NOMO-1 (cell line): ENCODE measurements around the gene APBA2.

ENCODE experiments used
- DNase-seq, 2 experiments: peaks; one replicate each; lab custom pipeline; 2025; ENCODE audit not compliant: unreplicated experiment in 2 of 2; lab: John Stamatoyannopoulos, UW

Gene APBA2

DNA sequence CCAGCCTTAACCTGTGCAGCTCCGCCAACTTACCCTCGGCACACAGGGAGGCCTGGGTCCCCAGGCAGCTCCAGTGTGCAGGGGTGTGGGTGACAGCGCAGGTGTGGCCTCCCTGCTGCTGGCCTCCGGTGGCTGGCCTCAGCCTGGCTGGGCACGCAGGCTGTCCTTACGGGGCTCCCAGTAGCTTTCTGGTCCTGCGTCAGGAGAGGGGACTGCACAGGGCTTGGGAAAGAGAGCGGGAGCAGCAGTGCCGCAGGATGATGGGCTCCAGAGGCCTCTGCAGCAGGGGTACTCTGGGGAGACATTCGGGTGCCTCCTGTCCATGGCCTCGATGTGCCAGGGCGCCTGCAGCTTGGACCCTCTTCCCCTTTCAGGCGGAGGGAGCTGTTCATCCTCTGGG is 9.4 kb downstream of the APBA2 start:
- DNase-seq, result no peak

DNA sequence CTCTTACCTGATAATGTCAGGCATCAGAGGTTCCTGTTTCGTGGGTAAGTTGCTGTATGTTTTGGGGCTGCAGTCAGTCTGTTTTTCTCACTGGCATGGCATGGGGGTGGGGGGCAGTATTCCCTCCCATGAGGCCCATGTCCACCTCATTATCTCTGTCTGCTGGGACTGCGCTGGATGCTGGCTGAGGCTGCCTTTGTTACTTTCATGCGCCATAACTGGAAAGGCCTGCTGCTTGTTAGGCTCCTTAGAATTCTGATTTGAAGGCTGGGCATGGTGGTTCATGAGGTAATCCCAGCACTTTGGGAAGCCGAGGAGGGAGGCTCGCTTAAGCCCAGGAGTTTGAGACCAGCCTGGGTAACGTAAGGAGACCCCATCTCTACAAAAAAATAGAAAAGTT is 9.8 kb downstream of the APBA2 start:
- DNase-seq, result no peak

DNA sequence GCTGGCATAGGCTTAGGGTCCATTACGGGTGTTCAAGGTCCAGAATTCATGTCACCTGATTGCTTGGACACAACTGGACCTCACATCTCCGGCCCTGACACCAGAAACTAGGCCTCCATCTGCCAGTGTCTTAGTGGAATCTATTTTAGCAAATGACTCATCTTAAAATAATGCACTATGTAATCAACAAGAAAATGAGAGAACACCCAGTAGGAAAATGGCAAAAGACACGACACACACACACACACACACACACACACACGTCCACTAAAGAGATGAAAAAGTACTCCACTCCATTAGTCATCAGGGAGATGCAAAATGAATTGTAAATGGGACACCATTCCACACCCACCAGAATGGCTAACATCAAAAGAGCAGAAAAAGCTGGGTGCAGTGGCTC is 11.2 kb downstream of the APBA2 start:
- DNase-seq, result no peak

DNA sequence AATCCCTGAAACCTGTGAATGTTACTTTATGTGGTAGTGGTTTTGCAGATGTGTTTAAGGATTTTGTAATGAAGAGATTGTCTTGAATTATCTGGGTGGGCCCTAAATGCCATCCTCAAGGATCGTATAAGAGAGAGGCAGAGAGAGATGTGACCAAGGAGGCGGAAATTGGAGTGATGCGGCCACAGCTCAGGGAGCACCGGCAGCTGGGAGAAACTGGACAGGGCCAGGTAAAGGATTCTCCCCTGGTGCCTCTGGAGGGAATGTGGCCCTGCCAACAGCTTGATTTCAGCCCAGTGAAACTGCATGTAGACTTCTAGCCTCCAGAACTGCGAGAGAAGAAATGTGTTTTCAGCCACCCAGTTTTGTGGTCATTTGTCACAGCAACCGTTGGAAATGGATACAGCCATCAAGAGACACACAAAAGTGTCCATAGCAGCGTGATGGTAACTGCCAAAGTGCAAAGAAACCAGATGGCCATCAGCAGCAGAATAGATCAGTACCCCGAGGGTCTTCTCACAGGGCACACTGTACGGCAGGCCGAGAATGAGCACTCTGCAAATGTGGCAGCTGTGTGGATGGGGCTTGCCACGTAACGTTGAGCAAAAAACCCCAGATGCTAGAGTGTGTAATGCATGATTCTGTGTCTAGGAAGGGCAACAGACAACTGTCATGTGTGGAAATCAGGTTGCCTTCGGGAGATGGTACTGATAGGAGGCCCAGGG is 12.2 kb downstream of the APBA2 start:
- no peak for DNase-seq

DNA sequence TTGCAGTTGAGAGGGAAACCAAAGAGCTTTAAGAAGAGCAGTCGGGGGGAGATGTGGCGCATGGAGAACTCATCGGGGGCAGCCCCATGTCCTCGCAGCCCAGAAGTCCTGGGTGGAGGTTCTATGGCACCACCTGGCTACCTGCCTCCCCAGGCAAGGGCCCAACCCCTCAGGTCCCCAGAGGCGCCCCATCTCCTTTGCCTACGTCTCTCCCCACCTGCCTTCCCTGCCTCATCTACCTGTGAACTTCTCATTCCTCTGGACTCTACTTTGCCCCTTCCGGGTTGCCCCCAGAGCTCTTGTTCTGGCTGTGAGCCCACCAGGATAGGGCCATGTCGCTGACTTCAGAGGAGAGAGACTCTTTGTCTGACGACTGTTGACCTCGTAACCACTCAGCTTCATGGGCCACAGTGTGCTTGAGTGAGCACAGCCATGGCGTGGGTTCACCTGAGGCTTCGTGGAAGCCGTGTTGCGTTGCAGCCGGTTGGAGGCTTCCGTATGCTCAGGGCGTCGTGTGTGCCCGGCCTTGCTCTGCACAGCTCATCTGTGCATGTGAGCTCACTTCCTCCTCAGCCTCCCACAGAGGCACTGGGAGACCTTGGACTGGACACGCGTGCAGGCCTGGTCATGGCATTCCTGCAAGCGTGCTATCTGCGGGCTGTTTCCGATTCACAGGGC is 13.4 kb downstream of the APBA2 start:
- no peak for DNase-seq

DNA sequence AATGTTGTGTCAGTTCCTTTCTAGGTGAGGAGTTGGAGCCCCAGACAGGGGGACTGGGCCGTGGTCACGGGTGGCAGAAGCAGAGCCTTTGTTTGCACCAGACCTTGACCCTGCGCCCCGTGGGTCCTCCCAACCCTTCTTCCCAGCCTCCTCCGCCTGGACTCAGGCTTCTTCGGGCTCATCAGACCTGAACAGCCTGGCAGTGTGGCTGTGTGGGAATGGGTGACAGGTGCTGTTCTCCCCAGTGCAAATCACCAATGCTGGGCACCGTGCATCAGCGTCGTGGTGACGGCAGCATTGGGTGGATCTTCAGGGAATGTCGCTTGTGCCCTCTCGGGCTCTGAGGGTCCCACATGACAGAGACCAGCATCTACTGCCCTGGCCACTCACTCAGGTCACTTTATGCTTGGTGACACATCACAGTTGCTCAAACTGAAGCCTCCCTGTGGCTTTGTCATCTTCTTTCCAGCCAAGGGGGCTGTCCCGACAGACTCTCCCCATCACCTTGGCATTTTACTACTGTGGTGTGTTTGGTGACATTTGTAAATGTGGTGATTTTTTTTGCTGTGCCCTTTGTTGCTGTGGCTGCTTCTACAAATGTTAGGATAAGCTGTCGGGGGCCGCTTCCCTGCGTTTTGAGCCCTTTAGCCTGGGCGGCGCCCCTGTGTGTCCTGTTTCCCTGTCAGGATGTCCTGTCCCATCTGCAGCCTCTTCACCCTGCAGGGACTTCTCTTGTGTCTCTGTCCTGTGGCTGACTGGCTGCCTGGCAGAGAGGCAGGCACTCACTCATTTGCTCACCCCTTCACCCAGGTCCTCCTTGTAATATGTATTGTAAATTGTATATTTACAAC is 14.5 kb downstream of the APBA2 start:
- DNase-seq, result no peak

DNA sequence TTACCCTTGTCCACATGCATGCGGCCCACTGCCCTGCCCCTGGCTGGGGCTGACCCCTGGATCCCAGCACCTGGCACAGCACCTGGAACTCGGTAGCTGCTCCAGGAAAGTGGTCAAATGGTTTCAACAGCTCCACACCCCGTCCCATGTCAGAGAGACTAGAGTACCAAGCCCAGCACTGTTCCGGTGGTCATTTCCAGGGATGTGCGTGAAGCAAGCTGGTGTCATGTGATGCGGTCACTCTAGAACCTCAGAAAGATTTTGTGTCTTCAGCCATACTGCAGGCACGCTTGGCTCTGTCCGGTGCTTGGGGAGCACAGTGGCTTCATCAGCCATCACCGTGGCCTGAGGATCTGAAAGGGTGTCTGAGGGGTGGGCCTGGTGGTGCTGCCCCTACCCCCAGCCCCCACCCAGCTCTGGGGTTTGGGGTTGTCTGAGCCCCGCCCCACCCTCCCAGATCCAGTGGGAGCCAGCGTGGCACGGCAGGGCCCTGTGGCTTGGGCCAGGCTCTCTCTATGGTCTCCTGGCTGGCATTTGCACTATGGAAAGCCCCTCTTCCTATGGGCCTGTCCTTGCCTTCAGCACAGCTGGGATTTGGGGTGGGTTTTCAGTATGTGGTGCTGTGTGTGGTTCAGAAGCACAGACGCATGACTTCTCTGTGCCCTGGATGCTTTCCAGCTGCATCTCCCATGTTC is 15.3 kb downstream of the APBA2 start:
- DNase-seq, result no peak

DNA sequence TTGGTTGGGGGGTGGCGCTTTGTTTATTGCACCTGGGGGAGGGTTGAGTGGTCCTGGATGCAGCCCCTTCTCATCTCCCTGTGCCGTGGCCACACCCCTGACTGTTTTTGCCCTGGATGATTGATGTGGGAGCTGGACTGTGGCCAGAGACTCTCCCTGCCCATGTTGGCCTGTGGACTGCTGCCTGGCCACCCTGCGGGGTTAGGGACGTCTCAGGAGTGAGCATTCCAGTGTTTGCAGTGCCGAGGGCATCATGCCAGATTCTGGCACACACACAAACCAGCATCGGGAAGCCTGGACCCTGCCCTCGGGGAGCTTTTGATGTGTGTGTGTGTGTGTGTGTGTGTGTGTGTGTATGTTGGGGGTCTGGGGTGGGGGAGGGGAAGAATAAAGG is 15.8 kb downstream of the APBA2 start:
- no peak for DNase-seq

DNA sequence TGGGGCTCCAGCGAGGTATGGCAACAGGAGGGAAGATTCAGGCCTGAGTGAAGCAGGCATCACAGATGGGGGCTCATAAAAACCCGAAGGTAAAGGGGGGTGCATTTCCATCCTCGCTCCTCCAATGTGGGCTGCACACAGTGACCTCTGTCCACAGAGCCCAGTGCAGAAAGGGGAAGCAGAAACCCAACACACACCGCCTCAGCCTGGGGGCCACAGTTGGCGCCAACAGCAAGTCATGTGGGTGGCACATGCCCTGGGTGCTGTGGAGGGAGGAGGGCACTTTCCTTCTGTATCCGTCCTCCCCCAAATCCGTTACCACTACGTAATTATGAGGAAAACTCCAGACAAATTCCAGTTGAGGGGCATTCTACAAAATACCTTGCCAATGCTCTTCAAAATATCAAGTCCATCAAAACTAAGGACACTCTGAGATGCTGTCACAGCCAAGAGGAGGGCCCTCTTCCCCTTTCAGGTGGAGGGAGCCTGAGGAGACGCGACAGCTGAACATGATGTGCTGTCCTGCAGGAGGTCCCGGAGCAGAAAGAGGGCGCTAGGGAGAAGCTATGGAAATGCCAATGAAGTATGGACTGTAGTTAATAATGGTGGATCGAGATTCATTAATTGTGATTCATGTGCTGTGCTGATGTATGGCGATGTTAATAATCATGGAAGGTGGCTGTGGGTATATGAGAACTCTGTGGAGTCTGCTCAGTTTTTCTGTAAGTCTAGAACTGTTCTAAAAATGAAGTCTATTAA is 16.4 kb downstream of the APBA2 start:
- peak in 1 of 2 experiments; percentile 21 for DNase-seq

DNA sequence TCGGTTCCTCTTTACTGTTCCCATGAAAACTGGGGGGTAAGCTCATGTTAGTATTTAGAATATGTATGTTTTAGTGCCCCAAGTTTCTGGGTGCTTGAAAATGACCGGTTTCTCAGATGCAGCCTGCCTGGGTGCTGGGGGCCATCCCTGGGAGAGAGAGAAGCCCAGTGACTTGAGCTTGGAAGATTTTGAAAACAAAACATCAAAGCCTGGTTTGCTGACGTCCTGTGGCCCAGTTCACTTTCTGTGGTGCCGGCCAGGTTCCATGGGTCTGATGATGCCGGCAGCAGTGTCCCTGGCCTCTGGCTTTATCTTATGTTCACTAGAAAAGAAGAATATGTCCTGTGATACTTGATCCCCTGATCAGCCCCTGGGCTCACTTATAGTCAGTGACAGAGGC is 17.1 kb downstream of the APBA2 start:
- DNase-seq, result no peak

DNA sequence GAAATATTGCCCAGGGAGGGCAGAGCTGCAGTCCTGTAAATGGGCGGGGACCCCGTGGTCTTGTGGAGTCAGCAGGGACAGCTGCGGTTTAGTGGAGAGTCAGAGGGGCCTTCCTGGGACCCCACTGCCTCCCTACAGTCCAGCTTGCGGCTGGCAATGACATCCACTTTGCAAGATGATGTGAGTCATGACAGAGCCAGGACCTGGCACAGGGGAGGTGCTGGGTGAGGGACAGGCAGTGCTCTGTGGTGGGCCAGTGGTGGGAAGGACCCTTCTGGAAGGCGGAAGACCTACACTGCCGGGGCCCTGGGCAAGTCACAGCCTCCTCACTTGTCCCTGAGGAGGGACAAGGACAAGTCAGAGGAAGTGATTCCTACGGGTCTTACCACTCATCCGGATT is 17.8 kb downstream of the APBA2 start:
- DNase-seq, result peak; percentile 24 to 50

DNA sequence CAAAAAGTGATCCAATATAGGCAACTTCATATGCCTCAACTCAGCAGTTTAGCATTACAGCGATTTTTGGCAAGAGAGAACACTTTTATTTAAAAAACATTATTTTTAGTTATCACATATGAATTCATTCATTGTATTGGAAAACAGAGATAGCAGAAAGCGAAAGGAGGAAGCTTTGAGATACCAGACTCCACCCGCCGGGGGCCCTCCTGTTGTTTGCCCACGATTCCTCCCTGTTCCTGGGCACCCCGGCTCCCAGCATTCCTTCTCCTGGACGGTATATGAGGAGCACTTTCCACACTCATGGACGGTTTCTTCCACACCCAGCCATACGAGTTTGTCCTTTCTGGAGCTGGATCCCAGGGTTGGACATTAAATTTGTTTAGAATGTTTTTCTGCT is 18.2 kb downstream of the APBA2 start:
- peak in 1 of 2 experiments; percentile 52 for DNase-seq

DNA sequence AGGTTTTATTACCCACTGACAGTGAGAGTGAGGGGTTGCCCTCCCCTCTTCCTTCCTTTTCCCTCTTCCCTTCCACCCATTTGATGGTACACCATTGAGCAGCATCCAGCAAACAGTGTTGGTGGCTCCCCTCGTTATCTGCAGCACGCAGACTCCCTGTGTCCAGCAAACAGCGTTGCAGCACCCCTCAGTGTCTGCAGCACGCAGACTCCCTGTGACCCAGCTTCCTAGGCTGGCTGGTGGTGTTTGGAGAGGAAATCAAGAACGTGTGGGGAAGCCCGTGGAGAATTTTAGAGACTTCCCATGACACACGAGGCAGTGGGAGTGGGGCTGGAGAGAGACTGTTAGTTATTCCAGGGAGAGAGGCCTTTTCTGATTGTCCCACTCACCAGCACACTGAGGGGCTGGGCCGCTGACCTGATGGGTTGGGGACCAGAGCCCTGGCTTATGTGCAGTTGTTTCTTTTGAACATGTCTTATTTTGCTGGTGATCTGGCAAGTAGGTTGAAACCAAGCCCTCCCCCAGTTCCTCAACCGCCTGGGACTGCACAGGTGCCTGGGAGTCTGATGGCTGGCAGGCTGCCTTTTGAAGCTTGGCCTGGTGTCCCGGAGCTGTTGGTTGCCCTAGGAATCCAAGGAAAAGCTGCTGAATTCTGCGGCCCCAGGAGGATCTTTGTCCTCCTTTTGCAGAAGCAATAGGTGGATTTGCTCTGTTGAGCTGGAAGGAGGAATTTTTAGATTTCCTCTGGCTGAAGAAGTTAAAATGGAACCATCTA is 19.0 kb downstream of the APBA2 start:
- DNase-seq, result no peak

DNA sequence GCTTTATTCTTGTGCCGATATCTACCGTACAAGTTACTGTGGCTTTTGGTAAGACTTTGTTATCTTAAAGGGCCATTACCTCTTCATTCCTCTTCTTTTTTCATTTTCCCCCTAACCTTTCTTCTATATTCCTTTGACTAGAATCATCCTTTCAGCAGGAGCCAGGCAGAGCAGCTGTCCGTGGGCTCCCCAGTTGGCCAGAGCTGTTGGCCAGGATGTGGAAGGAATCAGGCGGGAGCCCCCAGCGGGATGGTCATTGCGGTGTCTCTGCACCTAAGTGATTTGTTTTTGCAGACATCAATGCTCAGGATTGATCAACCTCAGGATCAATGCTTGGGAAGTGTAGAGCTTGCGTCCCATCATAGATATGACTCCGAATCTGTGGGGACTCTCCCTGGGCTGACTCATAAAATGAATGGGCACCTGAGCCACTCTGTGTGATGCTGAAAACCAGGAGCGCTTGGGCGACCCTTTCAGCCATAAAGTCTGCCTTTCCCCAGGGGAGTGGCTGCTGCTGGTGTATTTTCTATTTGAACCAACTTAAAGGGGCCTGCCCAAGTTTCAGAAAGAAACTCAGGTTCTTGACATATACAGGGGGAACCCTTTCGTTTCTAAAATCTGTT is 21.7 kb downstream of the APBA2 start:
- no peak for DNase-seq

DNA sequence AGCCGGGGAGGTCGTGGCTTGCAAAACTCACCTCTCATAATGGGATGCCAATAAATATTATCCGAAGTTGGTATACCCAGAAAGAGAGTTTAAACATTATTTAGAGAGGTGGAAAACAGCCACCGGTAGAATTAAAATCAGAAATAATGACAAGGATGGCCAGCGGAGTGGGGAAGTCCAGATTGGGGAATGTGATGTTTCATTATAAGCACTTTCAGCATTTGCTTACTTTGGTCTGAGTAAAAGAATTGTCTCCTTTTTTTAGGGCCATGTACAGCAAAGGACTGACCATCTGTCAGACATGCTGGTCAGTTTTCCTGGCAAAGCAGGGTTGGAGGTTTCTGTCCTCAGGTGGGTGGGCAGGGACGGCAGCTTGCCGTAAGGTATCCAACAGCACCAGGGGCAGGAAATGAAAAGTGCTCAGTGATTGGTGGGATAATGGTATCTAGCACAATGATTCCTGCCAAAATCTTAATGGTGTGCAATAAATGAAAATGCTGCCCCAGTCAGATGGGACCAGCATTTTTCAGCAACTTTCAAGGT is 24.3 kb downstream of the APBA2 start:
- DNase-seq, result no peak

DNA sequence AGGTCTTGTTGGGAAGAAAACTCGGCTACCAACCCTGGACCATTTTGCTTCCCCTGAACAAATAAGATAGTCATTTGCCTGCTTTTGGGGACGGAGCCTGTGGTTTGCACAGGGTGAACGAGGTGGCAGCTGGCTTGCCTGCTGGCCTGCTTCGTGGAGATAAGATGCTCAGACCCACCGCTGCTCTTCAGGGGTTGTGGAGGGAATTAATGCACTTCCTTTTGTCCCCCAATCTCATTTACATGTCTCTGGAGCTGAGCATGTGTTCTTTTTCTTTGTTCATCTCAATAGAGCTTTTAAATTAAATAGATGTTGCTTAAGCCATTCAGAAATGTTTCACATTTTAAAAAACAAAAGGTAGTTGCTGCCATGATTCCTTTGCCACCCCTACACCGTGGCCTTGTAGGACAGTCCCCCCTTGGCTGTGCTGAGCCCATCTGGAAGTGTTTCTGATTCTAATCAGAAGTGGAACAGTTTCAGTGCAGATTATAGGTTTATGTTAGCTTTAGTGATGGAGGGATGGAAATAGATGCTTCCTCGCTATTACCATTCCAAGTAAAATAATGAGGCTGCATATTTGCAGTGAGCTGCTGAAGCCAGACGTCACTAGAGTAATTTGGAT is 25.6 kb downstream of the APBA2 start:
- DNase-seq, result no peak

DNA sequence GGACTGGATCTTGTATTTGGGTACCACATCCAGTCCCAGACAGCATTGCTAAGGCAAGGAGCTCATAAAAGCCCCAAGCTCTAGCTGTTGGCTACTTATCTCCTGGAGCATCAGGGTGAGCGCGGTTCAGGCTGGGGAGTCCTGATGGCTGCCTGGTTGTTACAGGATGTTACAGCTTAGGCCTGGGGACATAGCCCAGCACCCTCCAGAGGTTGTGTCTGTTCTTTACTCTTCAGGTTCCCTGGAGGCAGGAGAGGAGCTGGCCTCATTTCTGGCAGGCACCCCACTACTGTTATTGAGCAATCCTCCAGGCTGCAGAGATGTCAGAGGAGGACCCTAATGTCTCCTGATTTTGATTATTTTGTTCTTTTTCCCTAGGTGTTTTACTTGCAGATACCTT is 26.6 kb downstream of the APBA2 start:
- no peak for DNase-seq

DNA sequence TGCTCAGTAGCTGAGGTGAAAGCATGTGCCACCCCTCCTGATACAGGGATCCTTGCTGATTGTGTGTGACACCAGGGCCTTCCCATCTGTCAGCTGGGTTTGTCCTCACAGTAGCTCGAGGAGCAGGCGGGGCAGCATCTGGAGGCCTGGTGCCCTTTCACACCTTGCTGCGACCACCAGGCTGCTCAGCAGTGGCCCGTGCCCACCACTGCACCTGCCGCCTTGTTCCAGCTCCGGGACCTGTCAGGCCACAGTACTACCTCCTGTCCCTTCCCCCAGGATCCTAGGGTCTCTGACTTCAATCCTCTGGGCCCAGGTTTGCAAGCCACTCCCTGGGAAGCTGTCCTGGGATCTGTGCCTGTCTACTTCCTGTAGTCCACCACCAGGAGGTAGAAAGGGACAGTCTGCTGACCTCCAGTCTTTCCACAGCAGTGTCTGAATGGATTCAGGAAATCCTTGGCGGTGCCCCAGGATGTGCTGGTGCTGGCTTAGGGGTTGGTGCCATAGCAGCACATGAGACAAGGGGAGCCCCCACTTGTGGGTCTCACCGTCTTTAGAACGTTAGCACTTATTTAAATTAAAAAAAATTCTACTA is 27.5 kb downstream of the APBA2 start:
- no peak for DNase-seq
